Neural progenitor cell (in vitro differentiated cells): ENCODE measurements around the gene LEKR1. TPM values are rescaled to one million over a fixed set of nuclear protein-coding genes. Genes with fewer than 3 reads are reported as not detected.

Experiments used
- DNase-seq: peaks from one replicate; pipeline ENCODE4 v3.0.0-alpha.2; 2016; ENCODE audit warnings: low spot score
- H2AFZ ChIP-seq: fragments of 200-600 bp; sonication (generic); replicated peaks from 2 replicates; pipeline ENCODE4 v1.6.1; 2016; ENCODE audit warnings: antibody characterized with exemption
- H3F3A ChIP-seq: fragments of 200-600 bp; sonication (generic); 2 replicates; pipeline ENCODE4 v1.6.1; 2016; ENCODE audit warnings: antibody characterized with exemption, low read depth
- H3K27ac ChIP-seq: fragments of 200-600 bp; sonication (generic); 2 replicates; pipeline ENCODE4 v1.5.1; 2016; ENCODE audit warnings: mild to moderate bottlenecking
- H3K27me3 ChIP-seq: fragments of 200-600 bp; sonication (generic); 2 replicates; pipeline ENCODE4 v1.6.1; 2016; ENCODE audit warnings: mild to moderate bottlenecking, moderate library complexity
- H3K36me3 ChIP-seq: fragments of 200-600 bp; sonication (generic); 2 replicates; pipeline ENCODE4 v1.5.1; 2016
- H3K4me1 ChIP-seq: fragments of 200-600 bp; sonication (generic); 2 replicates; pipeline ENCODE4 v1.6.1; 2016; ENCODE audit warnings: mixed run types
- H3K4me2 ChIP-seq: fragments of 200-600 bp; sonication (generic); 2 replicates; pipeline ENCODE4 v1.6.1; 2016
- H3K4me3 ChIP-seq: fragments of 200-600 bp; sonication (generic); 2 replicates; pipeline ENCODE4 v1.5.1; 2016
- H3K79me2 ChIP-seq: fragments of 200-600 bp; sonication (generic); 2 replicates; pipeline ENCODE4 v1.6.1; 2016; ENCODE audit warnings: low read depth
- H3K9ac ChIP-seq: fragments of 200-600 bp; sonication (generic); 2 replicates; pipeline ENCODE4 v1.6.1; 2016
- H3K9me3 ChIP-seq: fragments of 200-600 bp; sonication (generic); 2 replicates; pipeline ENCODE4 v1.5.1; 2016; ENCODE audit warnings: low read depth
- H4K20me1 ChIP-seq: fragments of 200-600 bp; sonication (generic); 2 replicates; pipeline ENCODE4 v1.6.1; 2016; ENCODE audit warnings: low read depth
- H3K27ac Mint-ChIP-seq: 3 replicates; pipeline ENCODE4 v1.8.0; 2021; ENCODE audit warnings: mixed read lengths
- H3K27me3 Mint-ChIP-seq: 2 replicates; pipeline ENCODE4 v1.8.0; 2022; ENCODE audit warnings: low read depth, mild to moderate bottlenecking, inconsistent platforms, moderate library complexity, mixed read lengths; ENCODE audit not compliant: insufficient read depth
- H3K36me3 Mint-ChIP-seq: 3 replicates; pipeline ENCODE4 v1.8.0; 2021; ENCODE audit warnings: mixed read lengths
- H3K4me1 Mint-ChIP-seq: 3 replicates; pipeline ENCODE4 v1.8.0; 2021; ENCODE audit warnings: mixed read lengths
- H3K4me3 Mint-ChIP-seq: 3 replicates; pipeline ENCODE4 v1.8.0; 2021; ENCODE audit warnings: mild to moderate bottlenecking, moderate library complexity, mixed read lengths
- H3K9me3 Mint-ChIP-seq: 3 replicates; pipeline ENCODE4 v1.8.0; 2020; ENCODE audit warnings: mixed read lengths
- EZH2 ChIP-seq: fragments of 200-600 bp; sonication (generic); IDR thresholded peaks from 2 replicates; pipeline ENCODE4 v1.6.1; 2017; ENCODE audit warnings: antibody characterized with exemption, mild to moderate bottlenecking, moderate library complexity
- EZH2phosphoT487 ChIP-seq: fragments of 200-600 bp; sonication (generic); IDR thresholded peaks from 2 replicates; pipeline ENCODE4 v1.6.1; 2017; ENCODE audit warnings: antibody characterized with exemption
- total RNA-seq: library from RNA; depleted of rRNA; stranded (reverse); fragments of >200 nt; gene quantifications from 2 replicates; pipeline ENCODE4 v1.2.3, GENCODE V29; 2015; ENCODE audit warnings: low replicate concordance
- TF ChIP-seq, protein P1 (sequence below): fragments of 200-600 bp; sonication (generic); IDR thresholded peaks from 2 replicates; pipeline ENCODE4 v1.5.1; 2017; ENCODE audit warnings: antibody characterized with exemption, mild to moderate bottlenecking

LEKR1 gene
- total RNA-seq, 1 donor from 2014 or later: 1.9 TPM

DNA sequence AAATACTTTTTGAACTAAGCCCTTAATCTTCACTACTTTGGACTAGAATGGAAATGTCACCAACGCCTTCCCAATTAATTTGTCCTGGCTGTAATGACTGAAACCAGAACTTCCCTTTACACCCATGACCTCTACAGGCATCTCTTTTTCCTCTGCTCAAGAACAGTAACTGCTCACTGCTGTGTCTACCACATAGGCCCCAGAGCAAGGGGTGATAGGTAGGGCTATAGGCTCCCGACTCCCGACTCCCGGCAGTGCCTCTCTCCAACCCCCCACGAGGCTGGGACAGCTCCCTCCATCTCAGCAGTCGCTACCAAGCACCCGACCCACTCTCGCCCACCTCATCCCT, 384 bp upstream of the LEKR1 start:
- peak overlapping the region; percentile 83 for H3K4me3 Mint-ChIP-seq
- no peaks in the 10 kb centered on the region for H3K9me3 ChIP-seq
- peaks cover 16% of the 10 kb centered on the region for H3K4me1 Mint-ChIP-seq
- H3F3A ChIP-seq: peaks cover 15% of the 10 kb centered on the region
- H3K27ac Mint-ChIP-seq: peak overlapping the region; percentile 88
- no peaks in the 10 kb centered on the region for H3K79me2 ChIP-seq
- no peak for DNase-seq
- H3K36me3 ChIP-seq: no peaks in the 10 kb centered on the region
- peak overlapping the region; percentile 51 for H3K4me3 ChIP-seq
- H3K4me1 ChIP-seq: peaks cover 15% of the 10 kb centered on the region
- H3K36me3 Mint-ChIP-seq: no peaks in the 10 kb centered on the region
- no peaks in the 10 kb centered on the region for H3K9me3 Mint-ChIP-seq
- no peak overlapping the region for H3K27ac ChIP-seq
- peak overlapping the region; percentile 83 for H3K4me2 ChIP-seq
- H2AFZ ChIP-seq: peak overlapping the region; percentile 77
- TF ChIP-seq, protein P1, sequence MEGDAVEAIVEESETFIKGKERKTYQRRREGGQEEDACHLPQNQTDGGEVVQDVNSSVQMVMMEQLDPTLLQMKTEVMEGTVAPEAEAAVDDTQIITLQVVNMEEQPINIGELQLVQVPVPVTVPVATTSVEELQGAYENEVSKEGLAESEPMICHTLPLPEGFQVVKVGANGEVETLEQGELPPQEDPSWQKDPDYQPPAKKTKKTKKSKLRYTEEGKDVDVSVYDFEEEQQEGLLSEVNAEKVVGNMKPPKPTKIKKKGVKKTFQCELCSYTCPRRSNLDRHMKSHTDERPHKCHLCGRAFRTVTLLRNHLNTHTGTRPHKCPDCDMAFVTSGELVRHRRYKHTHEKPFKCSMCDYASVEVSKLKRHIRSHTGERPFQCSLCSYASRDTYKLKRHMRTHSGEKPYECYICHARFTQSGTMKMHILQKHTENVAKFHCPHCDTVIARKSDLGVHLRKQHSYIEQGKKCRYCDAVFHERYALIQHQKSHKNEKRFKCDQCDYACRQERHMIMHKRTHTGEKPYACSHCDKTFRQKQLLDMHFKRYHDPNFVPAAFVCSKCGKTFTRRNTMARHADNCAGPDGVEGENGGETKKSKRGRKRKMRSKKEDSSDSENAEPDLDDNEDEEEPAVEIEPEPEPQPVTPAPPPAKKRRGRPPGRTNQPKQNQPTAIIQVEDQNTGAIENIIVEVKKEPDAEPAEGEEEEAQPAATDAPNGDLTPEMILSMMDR: no peak
- TF ChIP-seq EZH2 (no peak), EZH2phosphoT487 (no peak)
- H3K9ac ChIP-seq: no peak overlapping the region
- peaks cover 21% of the 10 kb centered on the region for H3K27me3 ChIP-seq
- peaks cover 7% of the 10 kb centered on the region for H3K27me3 Mint-ChIP-seq
- H4K20me1 ChIP-seq: no peaks in the 10 kb centered on the region

DNA sequence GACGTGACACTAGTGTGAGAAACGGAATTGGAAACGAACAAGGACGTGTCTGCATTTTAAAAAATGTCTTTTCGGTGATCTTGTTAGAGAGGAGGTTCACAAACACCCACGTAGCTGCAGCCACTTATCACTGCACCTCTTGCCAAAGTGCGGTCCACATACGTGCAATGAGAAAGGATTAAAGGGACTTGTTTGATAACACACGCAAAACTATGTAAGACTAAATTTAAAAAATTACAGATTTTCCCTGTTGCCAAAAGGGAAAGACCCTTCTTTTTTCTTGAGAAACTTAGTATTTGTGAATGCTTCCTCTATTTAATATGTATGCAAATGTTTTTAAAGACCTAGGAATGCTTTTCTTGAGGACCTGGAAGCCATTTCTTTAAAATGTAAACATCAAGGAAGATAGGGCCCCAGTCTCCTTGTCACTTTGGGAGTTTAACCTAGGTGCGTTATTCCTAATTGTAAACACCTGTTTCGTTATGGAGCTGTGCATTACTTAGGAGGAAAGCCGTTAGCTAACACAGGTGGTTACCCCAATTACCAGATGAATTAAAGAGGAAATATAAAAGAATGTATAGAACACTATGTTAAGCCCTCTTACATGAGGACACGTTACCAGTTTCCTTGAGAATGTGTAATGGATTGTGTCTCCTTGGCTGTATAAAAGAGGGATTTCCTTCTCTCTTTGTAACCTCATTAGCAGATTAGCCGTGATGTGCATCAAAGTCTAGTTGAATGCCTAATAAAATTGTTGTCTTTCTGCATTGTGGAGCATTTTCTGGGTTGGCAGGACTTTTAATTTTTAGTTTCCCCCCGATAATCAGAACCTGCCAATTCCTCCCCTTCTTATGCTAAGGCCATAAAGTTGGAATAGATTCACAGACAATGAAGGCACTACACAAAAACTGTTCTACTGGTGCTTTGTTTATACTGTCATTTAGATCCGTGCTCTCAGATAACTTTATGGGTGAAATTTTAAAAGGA, 1.0 kb downstream of the LEKR1 start:
- Histone ChIP-seq H3F3A (peaks cover 15% of the 10 kb centered on the region), H3K36me3 (no peaks in the 10 kb centered on the region), H3K4me1 (peaks cover 15% of the 10 kb centered on the region), H3K9ac (no peak overlapping the region), H3K79me2 (no peaks in the 10 kb centered on the region), H2AFZ (peak overlapping the region; percentile 77), H4K20me1 (no peaks in the 10 kb centered on the region), H3K27me3 (peaks cover 21% of the 10 kb centered on the region), H3K9me3 (no peaks in the 10 kb centered on the region), H3K4me3 (peak overlapping the region; percentile 51), H3K27ac (no peak overlapping the region), H3K4me2 (peak overlapping the region; percentile 83)
- Mint-ChIP-seq H3K27ac (peak overlapping the region; percentile 57), H3K4me1 (peaks cover 16% of the 10 kb centered on the region), H3K4me3 (peak overlapping the region; percentile 83), H3K9me3 (no peaks in the 10 kb centered on the region), H3K27me3 (peaks cover 7% of the 10 kb centered on the region), H3K36me3 (no peaks in the 10 kb centered on the region)
- peak; percentile 40 for DNase-seq
- TF ChIP-seq EZH2 (no peak), EZH2phosphoT487 (no peak)

DNA sequence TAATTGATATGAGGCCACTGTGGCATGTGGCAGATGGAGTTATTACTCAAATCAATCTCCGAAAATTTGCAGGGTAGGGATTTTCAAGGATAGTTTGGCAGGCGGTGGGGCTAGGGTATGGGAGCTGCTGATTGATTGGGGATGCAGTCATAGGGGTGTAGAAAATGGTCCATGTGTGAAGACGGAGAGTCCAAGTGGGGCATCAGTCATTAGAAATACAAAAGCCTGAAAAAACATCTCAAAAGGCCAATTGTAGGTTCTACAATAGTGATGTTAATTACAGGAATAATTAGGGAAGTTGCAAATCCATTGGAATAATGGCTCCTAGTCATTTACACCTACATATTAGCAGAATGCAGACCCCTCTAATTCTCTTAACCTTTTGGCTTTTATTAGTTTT, 4.9 kb downstream of the LEKR1 start:
- Mint-ChIP-seq H3K4me1 (peaks cover 9% of the 10 kb centered on the region), H3K36me3 (no peaks in the 10 kb centered on the region), H3K4me3 (no peak overlapping the region), H3K27me3 (peaks cover 3% of the 10 kb centered on the region), H3K9me3 (no peaks in the 10 kb centered on the region), H3K27ac (no peak overlapping the region)
- Histone ChIP-seq H3K27me3 (peaks cover 21% of the 10 kb centered on the region), H3K27ac (no peak overlapping the region), H3K4me3 (no peak overlapping the region), H3K4me2 (no peak overlapping the region), H3F3A (peaks cover 14% of the 10 kb centered on the region), H3K36me3 (no peaks in the 10 kb centered on the region), H3K79me2 (no peaks in the 10 kb centered on the region), H4K20me1 (no peaks in the 10 kb centered on the region), H3K4me1 (peaks cover 15% of the 10 kb centered on the region), H3K9ac (no peak overlapping the region), H2AFZ (no peak overlapping the region), H3K9me3 (no peaks in the 10 kb centered on the region)
- TF ChIP-seq EZH2phosphoT487 (no peak), EZH2 (no peak)
- TF ChIP-seq, protein P1: no peak
- no peak for DNase-seq

DNA sequence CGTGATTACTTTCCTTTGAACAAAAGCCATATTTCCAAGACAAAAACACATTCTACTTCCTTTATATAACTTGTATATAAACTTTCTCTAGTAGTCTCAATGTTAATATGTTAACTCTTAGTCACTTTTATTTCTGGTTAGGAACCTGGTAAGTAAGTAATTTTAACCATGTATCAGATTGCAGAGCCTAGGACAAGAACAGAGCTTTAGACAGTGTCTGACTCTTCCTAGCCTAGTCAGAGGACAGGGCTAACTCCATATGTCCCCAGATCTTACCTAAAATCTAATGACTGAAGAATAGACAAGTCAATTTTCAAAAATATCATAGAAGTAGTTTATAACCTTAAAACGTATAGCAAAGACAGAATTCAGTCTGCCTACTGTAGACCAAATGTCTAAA, 8.3 kb downstream of the LEKR1 start:
- Histone ChIP-seq H3K36me3 (no peaks in the 10 kb centered on the region), H3K4me2 (no peak overlapping the region), H4K20me1 (no peaks in the 10 kb centered on the region), H3K9ac (no peak overlapping the region), H3K27me3 (no peaks in the 10 kb centered on the region), H3K4me1 (no peaks in the 10 kb centered on the region), H3K9me3 (no peaks in the 10 kb centered on the region), H3F3A (no peaks in the 10 kb centered on the region), H3K79me2 (no peaks in the 10 kb centered on the region), H3K4me3 (no peak overlapping the region), H3K27ac (no peak overlapping the region), H2AFZ (no peak overlapping the region)
- no peaks in the 10 kb centered on the region for H3K27me3 Mint-ChIP-seq
- no peaks in the 10 kb centered on the region for H3K9me3 Mint-ChIP-seq
- TF ChIP-seq, protein P1: no peak
- TF ChIP-seq EZH2: no peak
- no peak for TF ChIP-seq EZH2phosphoT487
- H3K27ac Mint-ChIP-seq: no peak overlapping the region
- no peak overlapping the region for H3K4me3 Mint-ChIP-seq
- no peak for DNase-seq
- no peaks in the 10 kb centered on the region for H3K36me3 Mint-ChIP-seq
- H3K4me1 Mint-ChIP-seq: no peaks in the 10 kb centered on the region
